ENCODE measurements around the gene RIN1.

Gene RIN1

DNA sequence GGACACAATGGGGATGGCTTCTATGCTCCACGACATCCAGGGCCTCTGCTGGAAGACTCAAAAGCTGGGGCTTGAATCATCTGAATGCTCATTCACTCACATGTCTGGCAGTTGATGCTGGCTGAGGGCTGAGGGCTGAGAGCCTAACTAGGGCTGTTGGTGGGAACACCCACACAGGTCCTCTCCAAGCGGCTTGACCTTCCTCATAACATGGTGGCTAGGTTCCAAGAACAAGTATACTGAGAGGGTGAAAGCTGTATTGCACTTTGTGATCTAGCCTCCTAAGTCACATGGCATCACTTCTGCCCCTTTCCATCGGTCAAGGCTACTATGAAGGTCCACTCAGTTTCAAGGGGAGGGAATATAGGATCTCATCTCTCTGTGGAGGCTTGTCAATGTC, 37.0 kb downstream of the RIN1 start:
- POLR2A ChIA-PET, result interaction anchor here (3.1 kb wide), 1 partner anchor 10 kb away, joined by 18 read pairs; the partner anchor contains the start of gene YIF1A
- CTCF ChIA-PET, result interaction anchor here (1.2 kb wide), 1 partner anchor 13 kb away, joined by 4 read pairs; no protein-coding TSS in a partner anchor
- no peak for DNase-seq (ENCODE audit: extremely low spot score)
- TF ChIP-seq ARNT (IDR thresholded peaks at IDR 0.05), result no peak
- no peak for TF ChIP-seq NFRKB (IDR thresholded peaks at IDR 0.05)
- no peak for TF ChIP-seq TARDBP (IDR thresholded peaks at IDR 0.05)
- TF ChIP-seq FOXM1 (IDR thresholded peaks at IDR 0.05; ENCODE audit: borderline replicate concordance), result no peak
- TF ChIP-seq FOXK2 (IDR thresholded peaks at IDR 0.05), result no peak
- no peak for TF ChIP-seq ELF4 (IDR thresholded peaks at IDR 0.05)
- TF ChIP-seq ZNF384 (IDR thresholded peaks at IDR 0.05), result no peak

DNA sequence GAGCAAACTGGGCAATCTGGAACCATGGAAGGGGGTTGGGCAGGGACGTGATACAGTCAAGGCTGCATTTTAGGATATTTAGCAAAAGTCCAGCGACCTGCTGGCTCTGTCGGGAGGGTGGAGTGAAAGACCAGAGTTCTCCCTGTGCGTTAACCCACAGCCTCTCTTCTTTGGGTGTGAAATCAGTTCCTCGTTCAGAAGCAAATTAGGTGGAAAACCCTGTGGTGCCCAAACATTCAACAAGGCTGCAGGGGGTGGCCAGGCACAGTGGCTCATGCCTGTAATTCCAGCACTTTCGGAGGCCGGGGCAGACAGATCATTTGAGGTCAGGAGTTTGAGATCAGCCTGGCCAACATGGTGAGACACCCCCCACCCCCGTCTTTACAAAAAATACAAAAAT, 38.6 kb downstream of the RIN1 start:
- no peak for TF ChIP-seq NFRKB (IDR thresholded peaks at IDR 0.05)
- TF ChIP-seq FOXK2 (IDR thresholded peaks at IDR 0.05), result no peak
- no peak for TF ChIP-seq SP1 (IDR thresholded peaks at IDR 0.05)
- TF ChIP-seq ARNT (IDR thresholded peaks at IDR 0.05), result no peak
- no peak for TF ChIP-seq FOXA1 (IDR thresholded peaks at IDR 0.05)
- TF ChIP-seq FOXM1 (IDR thresholded peaks at IDR 0.05; ENCODE audit: borderline replicate concordance), result no peak
- TF ChIP-seq CTBP1 (IDR thresholded peaks at IDR 0.05; ENCODE audit: borderline replicate concordance), result no peak
- TF ChIP-seq ELF4 (IDR thresholded peaks at IDR 0.05), result no peak
- TF ChIP-seq L3MBTL2 (conservative IDR thresholded peaks at IDR 0.05), result no peak
- TF ChIP-seq BHLHE40 (IDR thresholded peaks at IDR 0.05; ENCODE audit: borderline replicate concordance), result no peak
- no peak for DNase-seq (ENCODE audit: extremely low spot score)
- ChIA-PET POLR2A (no interaction called here), CTCF (interaction anchor here (0.6 to 2.6 kb wide), 3 partner anchors 10 to 438 kb away, joined by 3 to 8 read pairs (median 7); no protein-coding TSS in a partner anchor)

DNA sequence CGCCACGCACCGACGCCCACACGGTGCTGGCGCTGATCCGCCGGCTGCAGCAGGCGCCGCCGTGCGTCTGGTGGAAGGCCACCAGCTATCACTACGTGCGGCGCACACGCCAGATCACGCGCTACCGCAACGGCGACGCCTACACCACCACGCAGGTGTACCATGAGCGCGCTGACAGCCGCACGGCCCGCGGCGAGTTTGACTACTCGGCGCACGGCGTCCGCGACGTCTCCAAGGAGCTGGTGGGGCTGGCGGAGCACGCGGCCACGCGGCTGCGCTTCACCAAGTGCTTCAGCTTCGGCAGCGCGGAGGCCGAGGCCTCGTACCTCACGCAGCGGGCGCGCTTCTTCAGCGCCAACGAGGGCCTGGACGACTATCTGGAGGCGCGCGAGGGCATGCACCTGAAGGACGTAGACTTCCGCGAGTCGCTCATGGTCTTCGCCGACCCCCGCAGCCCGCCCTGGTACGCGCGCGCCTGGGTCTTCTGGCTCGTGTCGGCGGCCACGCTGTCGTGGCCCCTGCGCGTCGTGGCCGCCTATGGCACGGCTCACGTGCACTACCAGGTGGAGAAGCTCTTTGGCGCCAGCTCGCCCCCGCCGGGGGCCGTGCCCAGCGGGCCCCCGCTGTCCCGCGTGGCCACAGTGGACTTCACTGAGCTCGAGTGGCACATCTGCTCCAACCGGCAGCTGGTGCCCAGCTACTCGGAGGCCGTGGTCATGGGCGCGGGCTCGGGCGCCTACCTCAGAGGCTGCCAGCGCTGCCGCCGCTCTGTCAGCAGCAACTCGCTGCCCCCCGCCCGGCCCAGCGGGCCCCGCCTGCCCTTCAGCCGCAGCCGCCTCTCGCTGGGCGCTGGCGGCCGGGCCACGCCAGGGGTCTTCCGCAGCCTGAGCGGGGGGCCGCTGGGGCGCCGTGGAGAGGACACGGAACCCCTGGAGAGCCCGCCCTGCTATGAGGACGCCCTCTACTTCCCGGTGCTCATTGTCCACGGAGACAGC, 41.3 kb downstream of the RIN1 start:
- CTCF ChIA-PET, result no interaction called here
- no peak for TF ChIP-seq SP1 (IDR thresholded peaks at IDR 0.05)
- no peak for TF ChIP-seq SUZ12 (IDR thresholded peaks at IDR 0.05)
- no peak for TF ChIP-seq FOXM1 (IDR thresholded peaks at IDR 0.05; ENCODE audit: borderline replicate concordance)
- no peak for TF ChIP-seq LEF1 (IDR thresholded peaks at IDR 0.05; ENCODE audit: borderline replicate concordance)
- TF ChIP-seq, protein P1, sequence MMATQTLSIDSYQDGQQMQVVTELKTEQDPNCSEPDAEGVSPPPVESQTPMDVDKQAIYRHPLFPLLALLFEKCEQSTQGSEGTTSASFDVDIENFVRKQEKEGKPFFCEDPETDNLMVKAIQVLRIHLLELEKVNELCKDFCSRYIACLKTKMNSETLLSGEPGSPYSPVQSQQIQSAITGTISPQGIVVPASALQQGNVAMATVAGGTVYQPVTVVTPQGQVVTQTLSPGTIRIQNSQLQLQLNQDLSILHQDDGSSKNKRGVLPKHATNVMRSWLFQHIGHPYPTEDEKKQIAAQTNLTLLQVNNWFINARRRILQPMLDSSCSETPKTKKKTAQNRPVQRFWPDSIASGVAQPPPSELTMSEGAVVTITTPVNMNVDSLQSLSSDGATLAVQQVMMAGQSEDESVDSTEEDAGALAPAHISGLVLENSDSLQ (IDR thresholded peaks at IDR 0.05), result no peak
- no peak for TF ChIP-seq NFRKB (IDR thresholded peaks at IDR 0.05)
- TF ChIP-seq ELF4 (IDR thresholded peaks at IDR 0.05), result no peak
- no peak for TF ChIP-seq ARNT (IDR thresholded peaks at IDR 0.05)
- no peak for TF ChIP-seq BHLHE40 (IDR thresholded peaks at IDR 0.05; ENCODE audit: borderline replicate concordance)
- no peak for TF ChIP-seq FOXK2 (IDR thresholded peaks at IDR 0.05)
- TF ChIP-seq ZNF384 (IDR thresholded peaks at IDR 0.05), result no peak
- TF ChIP-seq CTBP1 (IDR thresholded peaks at IDR 0.05; ENCODE audit: borderline replicate concordance), result no peak
- POLR2A ChIA-PET, result interaction anchor here (1.6 kb wide), 1 partner anchor 10 kb away, joined by 4 read pairs; no protein-coding TSS in a partner anchor
- DNase-seq (ENCODE audit: extremely low spot score), result no peak

DNA sequence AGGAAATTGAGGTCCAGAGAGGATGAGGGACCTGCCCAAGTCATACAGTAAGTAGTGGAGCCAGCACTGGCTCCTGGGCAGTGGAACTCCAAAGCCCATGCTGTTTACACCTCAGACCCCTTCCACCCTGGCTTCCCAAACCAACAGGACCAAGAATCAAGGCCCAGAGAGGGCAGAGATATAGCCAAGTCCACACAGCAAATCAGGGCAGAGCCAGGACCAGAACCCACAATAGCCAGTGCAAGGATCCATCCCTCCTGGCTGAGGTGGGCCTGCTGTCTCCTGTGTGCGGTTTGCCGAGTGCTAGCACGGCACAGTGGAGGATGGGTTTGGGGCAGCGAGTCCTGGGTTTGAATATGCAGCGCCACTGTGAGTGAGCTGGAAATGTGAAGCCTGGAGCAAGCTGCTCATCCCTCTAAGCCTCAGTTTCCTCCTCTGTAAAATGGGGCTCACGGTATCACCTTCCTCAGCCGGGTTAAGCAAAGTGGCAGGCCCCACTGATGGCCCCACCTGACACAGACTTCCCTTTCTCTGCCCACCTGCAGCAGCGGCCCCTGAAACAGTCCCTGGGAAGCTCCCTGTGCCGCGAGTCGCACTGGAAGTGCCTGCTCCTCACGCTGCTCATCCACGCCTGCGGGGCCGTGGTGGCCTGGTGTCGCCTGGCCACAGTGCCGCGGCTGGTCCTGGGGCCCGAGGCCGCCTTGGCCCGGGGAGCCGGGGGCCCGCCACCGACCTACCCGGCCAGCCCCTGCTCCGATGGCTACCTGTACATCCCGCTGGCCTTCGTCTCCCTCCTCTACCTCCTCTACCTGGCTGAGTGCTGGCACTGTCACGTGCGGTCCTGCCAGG, 42.2 kb downstream of the RIN1 start:
- CTCF ChIA-PET, result no interaction called here
- no peak for DNase-seq (ENCODE audit: extremely low spot score)
- TF ChIP-seq FOXM1 (IDR thresholded peaks at IDR 0.05; ENCODE audit: borderline replicate concordance), result no peak
- no peak for TF ChIP-seq FOXK2 (IDR thresholded peaks at IDR 0.05)
- TF ChIP-seq NFRKB (IDR thresholded peaks at IDR 0.05), result no peak
- no peak for TF ChIP-seq L3MBTL2 (conservative IDR thresholded peaks at IDR 0.05)
- no peak for TF ChIP-seq ELF4 (IDR thresholded peaks at IDR 0.05)
- TF ChIP-seq CTBP1 (IDR thresholded peaks at IDR 0.05; ENCODE audit: borderline replicate concordance), result no peak
- TF ChIP-seq ZNF384 (IDR thresholded peaks at IDR 0.05), result no peak
- no peak for TF ChIP-seq FOXA1 (IDR thresholded peaks at IDR 0.05)
- TF ChIP-seq HDGF (IDR thresholded peaks at IDR 0.05; ENCODE audit: borderline replicate concordance), result no peak
- TF ChIP-seq ARNT (IDR thresholded peaks at IDR 0.05), result no peak
- no peak for TF ChIP-seq SP1 (IDR thresholded peaks at IDR 0.05)
- no peak for TF ChIP-seq SUZ12 (IDR thresholded peaks at IDR 0.05)
- POLR2A ChIA-PET, result interaction anchor here (1.6 kb wide), 1 partner anchor 9 kb away, joined by 4 read pairs; no protein-coding TSS in a partner anchor

DNA sequence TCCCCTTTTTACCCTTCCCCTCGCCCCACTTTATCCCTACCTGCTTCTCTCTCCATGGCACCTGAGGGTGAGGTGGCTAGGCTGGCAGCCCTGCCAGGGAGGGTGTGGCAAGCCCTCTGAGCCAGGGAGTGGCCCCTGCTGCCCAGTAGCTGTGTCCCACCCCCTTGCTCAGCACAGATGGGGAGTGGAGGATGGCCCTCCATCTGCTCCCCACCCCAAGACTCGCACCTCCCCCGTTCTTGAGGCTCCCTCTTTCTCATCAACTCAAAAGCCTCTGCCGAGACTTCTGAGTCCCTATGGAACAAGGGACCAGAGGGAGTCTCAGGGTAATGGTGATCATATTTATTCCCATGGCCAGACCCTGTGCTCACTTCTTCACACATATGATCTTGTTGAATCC, 42.9 kb downstream of the RIN1 start:
- TF ChIP-seq CTBP1 (IDR thresholded peaks at IDR 0.05; ENCODE audit: borderline replicate concordance), result no peak
- TF ChIP-seq FOXK2 (IDR thresholded peaks at IDR 0.05), result no peak
- TF ChIP-seq TARDBP (IDR thresholded peaks at IDR 0.05), result no peak
- no peak for TF ChIP-seq FOXA1 (IDR thresholded peaks at IDR 0.05)
- TF ChIP-seq HDGF (IDR thresholded peaks at IDR 0.05; ENCODE audit: borderline replicate concordance), result no peak
- TF ChIP-seq ARNT (IDR thresholded peaks at IDR 0.05), result no peak
- no peak for TF ChIP-seq ZNF384 (IDR thresholded peaks at IDR 0.05)
- no peak for TF ChIP-seq LEF1 (IDR thresholded peaks at IDR 0.05; ENCODE audit: borderline replicate concordance)
- TF ChIP-seq ELF4 (IDR thresholded peaks at IDR 0.05), result no peak
- TF ChIP-seq, protein P1 (IDR thresholded peaks at IDR 0.05), result no peak
- no peak for TF ChIP-seq NFRKB (IDR thresholded peaks at IDR 0.05)
- TF ChIP-seq SP1 (IDR thresholded peaks at IDR 0.05), result no peak
- ChIA-PET POLR2A (no interaction called here), CTCF (no interaction called here)
- no peak for DNase-seq (ENCODE audit: extremely low spot score)
